K562 (cell line): ENCODE data around the gene TTC31. TPM values are rescaled to one million over a fixed set of nuclear protein-coding genes. Genes with fewer than 3 reads are reported as not detected.

Experiments
- ARID2 ChIP-seq: fragments of 450-650 bp; IDR thresholded peaks from 2 replicates; pipeline ENCODE4 v1.6.1; 2017; ENCODE audit warnings: antibody characterized with exemption, mild to moderate bottlenecking
- HMGN3 ChIP-seq: IDR thresholded peaks from 2 replicates; pipeline ENCODE4 v1.6.1; 2011; ENCODE audit warnings: borderline replicate concordance, low read depth, mild to moderate bottlenecking, mixed read lengths, low read length; ENCODE audit not compliant: insufficient read length; ENCODE audit errors: extremely low read depth
- MTA1 ChIP-seq: fragments of 450-650 bp; IDR thresholded peaks from 2 replicates; pipeline ENCODE4 v1.6.1; 2017; ENCODE audit warnings: borderline replicate concordance
- NBN ChIP-seq: fragments of 450-650 bp; IDR thresholded peaks from 2 replicates; pipeline ENCODE4 v1.6.1; 2016; ENCODE audit warnings: low read depth, mild to moderate bottlenecking
- PHF20 ChIP-seq: fragments of 450-650 bp; IDR thresholded peaks from 2 replicates; pipeline ENCODE4 v1.6.1; 2018; ENCODE audit not compliant: partially characterized antibody
- RAD51 ChIP-seq: fragments of 450-650 bp; IDR thresholded peaks from 2 replicates; pipeline ENCODE4 v1.7.1; 2016; ENCODE audit warnings: low read depth, mild to moderate bottlenecking, borderline replicate concordance
- TAF9B ChIP-seq: fragments of 450-650 bp; IDR thresholded peaks from 2 replicates; pipeline ENCODE4 v1.6.1; 2018; ENCODE audit warnings: mild to moderate bottlenecking; ENCODE audit not compliant: partially characterized antibody
- U2AF1 ChIP-seq: fragments of 200-400 bp; formaldehyde crosslinking; optimal IDR thresholded peaks from 2 replicates; pipeline ENCODE3; 2017; ENCODE audit warnings: mild to moderate bottlenecking, low read depth, low read length, moderate library complexity
- ZNF311 ChIP-seq: fragments of 250-450 bp; sonication (Bioruptor Pico); IDR thresholded peaks from 2 replicates; pipeline ENCODE4 v1.4.0; 2020; ENCODE audit warnings: mild to moderate bottlenecking, moderate library complexity
- ZNF589 ChIP-seq: fragments of 200-800 bp; sonication (Bioruptor generic); IDR thresholded peaks from 2 replicates; pipeline ENCODE4 v1.6.1; 2016; ENCODE audit warnings: low read depth, missing genetic modification characterization, missing compliant biosample characterization
- ZNF717 ChIP-seq: fragments of 250-450 bp; sonication (Bioruptor Pico); IDR thresholded peaks from 2 replicates; pipeline ENCODE4 v1.5.0; 2021
- ZNF76 ChIP-seq: fragments of 250-450 bp; sonication (Bioruptor Pico); IDR thresholded peaks from 2 replicates; pipeline ENCODE4 v1.4.0; 2020; ENCODE audit warnings: mild to moderate bottlenecking, moderate library complexity, borderline replicate concordance
- ZNF780A ChIP-seq: fragments of 250-450 bp; sonication (Bioruptor Pico); IDR thresholded peaks from 2 replicates; pipeline ENCODE4 v1.5.0; 2021; ENCODE audit warnings: mild to moderate bottlenecking
- polyA plus RNA-seq, 8 experiments: library from polyadenylated mRNA; depleted of rRNA in 4 of 8; stranded (reverse) in 5 of 8; unstranded in 3 of 8; fragments of >200 nt; fragmentation: Nextera tagmentation in 2 of 8; fragmentation: Illumina TruSeq in 1 of 8; extraction: Ambion mirVana in 2 of 8; extraction: Trizol in 1 of 8; gene quantifications; 2 replicates each; pipeline versions ENCODE4 v1.2.1 to v1.2.3, GENCODE V29; 2011 to 2014; ENCODE audit warnings: inconsistent platforms in 1 of 8, missing spikeins in 1 of 8
- total RNA-seq, 7 experiments: library from RNA; depleted of rRNA in 6 of 7; stranded (reverse); fragments of >200 nt in 6 of 7; fragmentation: Illumina TruSeq in 2 of 7; extraction: Trizol in 2 of 7; gene quantifications; 2 replicates each; pipeline versions ENCODE4 v1.2.1 to v1.2.3, GENCODE V29; 2011 to 2021; ENCODE audit warnings: low replicate concordance in 1 of 7
- TF ChIP-seq, protein P1 (sequence below): sonication (generic); formaldehyde crosslinking; IDR thresholded peaks from 2 replicates; pipeline ENCODE4 v1.8.0; 2023; ENCODE audit warnings: missing genetic modification reagents, mild to moderate bottlenecking, borderline replicate concordance
- TF ChIP-seq, protein P2 (sequence below), 2 experiments: fragments of 450-650 bp; IDR thresholded peaks; 2 replicates each; pipeline ENCODE4 v1.6.1; 2016
- TF ChIP-seq, protein P3 (sequence below): fragments of 250-450 bp; sonication (Bioruptor Pico); IDR thresholded peaks from 2 replicates; pipeline ENCODE4 v1.4.0; 2020; ENCODE audit warnings: mild to moderate bottlenecking, moderate library complexity, borderline replicate concordance

The TTC31 gene
- total and polyA plus RNA-seq, 9 of the 15 experiments (the other 6 are each of a cell fraction or from before 2014, with no cell fraction given): 4.7 to 30.5 (median 15.9) TPM

DNA sequence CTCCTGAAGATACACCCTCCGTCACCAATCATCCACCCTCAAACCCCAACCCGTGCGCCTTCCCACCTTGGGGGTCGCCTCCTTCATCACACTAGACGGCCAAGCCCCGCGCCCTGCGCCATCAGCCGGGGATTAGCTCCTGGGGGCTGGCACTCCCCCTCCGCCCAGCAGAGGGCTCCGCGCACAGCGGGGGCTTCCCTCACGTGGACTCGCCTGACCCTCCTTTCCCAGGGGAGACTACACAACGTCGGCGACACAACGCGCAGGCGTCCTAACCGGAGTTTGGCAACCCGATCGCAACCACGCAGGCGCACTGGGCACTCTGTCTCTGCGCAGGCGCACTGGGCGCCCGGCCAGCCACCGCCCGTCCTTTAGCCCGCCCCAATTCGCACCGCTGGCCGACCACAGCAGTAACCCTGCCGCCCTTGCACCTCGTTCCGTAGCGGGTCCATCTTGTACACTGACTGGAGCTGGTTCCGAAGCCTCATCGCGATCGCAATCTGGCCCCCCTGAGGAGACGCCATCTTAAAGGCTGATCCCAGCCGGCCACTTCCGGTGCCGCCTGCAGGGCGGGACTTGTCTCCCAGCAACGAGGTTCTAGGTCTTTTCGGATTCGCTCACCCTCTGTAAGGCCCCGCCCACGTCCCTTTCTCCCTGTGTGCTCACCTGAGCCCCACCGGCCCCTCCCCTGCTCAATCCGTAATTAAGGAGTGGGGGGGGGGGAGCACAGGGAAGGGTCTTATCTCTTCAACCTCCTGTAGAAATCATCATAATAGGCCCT lies 24.5 kb downstream of the TTC31 start, which contains the start of gene PCGF1 (continued):
- TF ChIP-seq, protein P1, sequence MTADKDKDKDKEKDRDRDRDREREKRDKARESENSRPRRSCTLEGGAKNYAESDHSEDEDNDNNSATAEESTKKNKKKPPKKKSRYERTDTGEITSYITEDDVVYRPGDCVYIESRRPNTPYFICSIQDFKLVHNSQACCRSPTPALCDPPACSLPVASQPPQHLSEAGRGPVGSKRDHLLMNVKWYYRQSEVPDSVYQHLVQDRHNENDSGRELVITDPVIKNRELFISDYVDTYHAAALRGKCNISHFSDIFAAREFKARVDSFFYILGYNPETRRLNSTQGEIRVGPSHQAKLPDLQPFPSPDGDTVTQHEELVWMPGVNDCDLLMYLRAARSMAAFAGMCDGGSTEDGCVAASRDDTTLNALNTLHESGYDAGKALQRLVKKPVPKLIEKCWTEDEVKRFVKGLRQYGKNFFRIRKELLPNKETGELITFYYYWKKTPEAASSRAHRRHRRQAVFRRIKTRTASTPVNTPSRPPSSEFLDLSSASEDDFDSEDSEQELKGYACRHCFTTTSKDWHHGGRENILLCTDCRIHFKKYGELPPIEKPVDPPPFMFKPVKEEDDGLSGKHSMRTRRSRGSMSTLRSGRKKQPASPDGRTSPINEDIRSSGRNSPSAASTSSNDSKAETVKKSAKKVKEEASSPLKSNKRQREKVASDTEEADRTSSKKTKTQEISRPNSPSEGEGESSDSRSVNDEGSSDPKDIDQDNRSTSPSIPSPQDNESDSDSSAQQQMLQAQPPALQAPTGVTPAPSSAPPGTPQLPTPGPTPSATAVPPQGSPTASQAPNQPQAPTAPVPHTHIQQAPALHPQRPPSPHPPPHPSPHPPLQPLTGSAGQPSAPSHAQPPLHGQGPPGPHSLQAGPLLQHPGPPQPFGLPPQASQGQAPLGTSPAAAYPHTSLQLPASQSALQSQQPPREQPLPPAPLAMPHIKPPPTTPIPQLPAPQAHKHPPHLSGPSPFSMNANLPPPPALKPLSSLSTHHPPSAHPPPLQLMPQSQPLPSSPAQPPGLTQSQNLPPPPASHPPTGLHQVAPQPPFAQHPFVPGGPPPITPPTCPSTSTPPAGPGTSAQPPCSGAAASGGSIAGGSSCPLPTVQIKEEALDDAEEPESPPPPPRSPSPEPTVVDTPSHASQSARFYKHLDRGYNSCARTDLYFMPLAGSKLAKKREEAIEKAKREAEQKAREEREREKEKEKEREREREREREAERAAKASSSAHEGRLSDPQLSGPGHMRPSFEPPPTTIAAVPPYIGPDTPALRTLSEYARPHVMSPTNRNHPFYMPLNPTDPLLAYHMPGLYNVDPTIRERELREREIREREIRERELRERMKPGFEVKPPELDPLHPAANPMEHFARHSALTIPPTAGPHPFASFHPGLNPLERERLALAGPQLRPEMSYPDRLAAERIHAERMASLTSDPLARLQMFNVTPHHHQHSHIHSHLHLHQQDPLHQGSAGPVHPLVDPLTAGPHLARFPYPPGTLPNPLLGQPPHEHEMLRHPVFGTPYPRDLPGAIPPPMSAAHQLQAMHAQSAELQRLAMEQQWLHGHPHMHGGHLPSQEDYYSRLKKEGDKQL: no peak
- no peak; the same call in 1 of the 2 replicates for TF ChIP-seq RAD51
- TF ChIP-seq ZNF589: no peak
- peak; percentile 83 for TF ChIP-seq HMGN3
- TF ChIP-seq, protein P2, sequence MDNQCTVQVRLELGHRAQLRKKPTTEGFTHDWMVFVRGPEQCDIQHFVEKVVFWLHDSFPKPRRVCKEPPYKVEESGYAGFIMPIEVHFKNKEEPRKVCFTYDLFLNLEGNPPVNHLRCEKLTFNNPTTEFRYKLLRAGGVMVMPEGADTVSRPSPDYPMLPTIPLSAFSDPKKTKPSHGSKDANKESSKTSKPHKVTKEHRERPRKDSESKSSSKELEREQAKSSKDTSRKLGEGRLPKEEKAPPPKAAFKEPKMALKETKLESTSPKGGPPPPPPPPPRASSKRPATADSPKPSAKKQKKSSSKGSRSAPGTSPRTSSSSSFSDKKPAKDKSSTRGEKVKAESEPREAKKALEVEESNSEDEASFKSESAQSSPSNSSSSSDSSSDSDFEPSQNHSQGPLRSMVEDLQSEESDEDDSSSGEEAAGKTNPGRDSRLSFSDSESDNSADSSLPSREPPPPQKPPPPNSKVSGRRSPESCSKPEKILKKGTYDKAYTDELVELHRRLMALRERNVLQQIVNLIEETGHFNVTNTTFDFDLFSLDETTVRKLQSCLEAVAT (IDR thresholded peaks at IDR 0.05): peak in 1 of 2 experiments; percentile 14; a peak in 1 of 4 replicates
- no peak for TF ChIP-seq ZNF717 (CRISPR knock-in tag)
- TF ChIP-seq ZNF76 (CRISPR knock-in tag): no peak; the same call in 1 of the 2 replicates
- peak; percentile 72 for TF ChIP-seq PHF20
- TF ChIP-seq ZNF311 (CRISPR knock-in tag): no peak
- no peak for TF ChIP-seq ZNF780A (CRISPR knock-in tag)
- no peak for TF ChIP-seq MTA1
- TF ChIP-seq ARID2: no peak
- TF ChIP-seq TAF9B: peak; percentile 79
- TF ChIP-seq, protein P3, sequence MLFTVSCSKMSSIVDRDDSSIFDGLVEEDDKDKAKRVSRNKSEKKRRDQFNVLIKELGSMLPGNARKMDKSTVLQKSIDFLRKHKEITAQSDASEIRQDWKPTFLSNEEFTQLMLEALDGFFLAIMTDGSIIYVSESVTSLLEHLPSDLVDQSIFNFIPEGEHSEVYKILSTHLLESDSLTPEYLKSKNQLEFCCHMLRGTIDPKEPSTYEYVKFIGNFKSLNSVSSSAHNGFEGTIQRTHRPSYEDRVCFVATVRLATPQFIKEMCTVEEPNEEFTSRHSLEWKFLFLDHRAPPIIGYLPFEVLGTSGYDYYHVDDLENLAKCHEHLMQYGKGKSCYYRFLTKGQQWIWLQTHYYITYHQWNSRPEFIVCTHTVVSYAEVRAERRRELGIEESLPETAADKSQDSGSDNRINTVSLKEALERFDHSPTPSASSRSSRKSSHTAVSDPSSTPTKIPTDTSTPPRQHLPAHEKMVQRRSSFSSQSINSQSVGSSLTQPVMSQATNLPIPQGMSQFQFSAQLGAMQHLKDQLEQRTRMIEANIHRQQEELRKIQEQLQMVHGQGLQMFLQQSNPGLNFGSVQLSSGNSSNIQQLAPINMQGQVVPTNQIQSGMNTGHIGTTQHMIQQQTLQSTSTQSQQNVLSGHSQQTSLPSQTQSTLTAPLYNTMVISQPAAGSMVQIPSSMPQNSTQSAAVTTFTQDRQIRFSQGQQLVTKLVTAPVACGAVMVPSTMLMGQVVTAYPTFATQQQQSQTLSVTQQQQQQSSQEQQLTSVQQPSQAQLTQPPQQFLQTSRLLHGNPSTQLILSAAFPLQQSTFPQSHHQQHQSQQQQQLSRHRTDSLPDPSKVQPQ (CRISPR knock-in tag): no peak
- TF ChIP-seq U2AF1: no peak
- 0 out of 2 replicates have a peak, but pooled peaks have one; percentile 22 for TF ChIP-seq NBN
